Bronchial epithelial cell (primary cell): ENCODE data around the gene RELL2. TPM values are rescaled to one million over a fixed set of nuclear protein-coding genes. Genes with fewer than 3 reads are reported as not detected.

Experiments used
- DNase-seq: peaks from one replicate; pipeline ENCODE4 v3.0.0-alpha.2; 2010; ENCODE audit warnings: low read depth
- FAIRE-seq: peaks from 2 replicates; lab custom pipeline; 2011; peaks lifted over from hg19 to GRCh38; lab: Jason Lieb, UNC
- H3K27me3 ChIP-seq: 2 replicates; pipeline ENCODE4 v1.5.1; 2011; ENCODE audit warnings: low read length; ENCODE audit not compliant: control insufficient read depth, insufficient read depth
- H3K36me3 ChIP-seq: 2 replicates; pipeline ENCODE4 v1.5.1; 2011; ENCODE audit warnings: low read length; ENCODE audit not compliant: control insufficient read depth, insufficient read depth
- H3K4me3 ChIP-seq: 2 replicates; pipeline ENCODE4 v1.5.1; 2011; ENCODE audit warnings: mild to moderate bottlenecking, low read depth, low read length, control low read depth
- total RNA-seq: library from RNA; depleted of rRNA; stranded (reverse); fragments of >200 nt; gene quantifications from 2 replicates; pipeline ENCODE4 v1.2.1, GENCODE V29; 2014
- TF ChIP-seq, protein P1 (sequence below): IDR thresholded peaks from 2 replicates; pipeline ENCODE4 v1.5.1; 2011; ENCODE audit warnings: mild to moderate bottlenecking, moderate library complexity, low read length, control low read depth, inconsistent platforms; ENCODE audit not compliant: insufficient read depth, severe bottlenecking

The RELL2 gene
- total RNA-seq, 1 donor from 2014 or later = 16.6 TPM

DNA sequence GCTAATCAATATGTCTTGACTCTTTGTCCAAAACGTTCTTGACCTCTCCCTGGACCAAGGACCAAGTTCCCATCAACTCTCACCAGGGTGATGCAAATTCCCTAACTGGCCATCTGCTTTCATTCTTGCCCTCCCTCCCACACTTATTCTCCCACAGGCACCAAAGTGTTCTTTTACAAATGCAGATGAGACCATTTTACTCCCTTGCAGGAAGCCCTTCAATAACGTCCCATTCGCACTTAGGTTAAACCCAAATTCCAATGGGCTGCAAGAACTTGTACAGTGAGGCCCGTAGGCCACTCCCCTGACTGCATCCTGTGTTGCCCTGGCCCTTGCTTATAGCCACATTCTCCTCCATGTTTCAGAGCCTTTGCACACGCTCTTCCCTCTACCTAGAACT lies 38.0 kb downstream of the RELL2 start:
- Histone ChIP-seq H3K4me3 (no peak overlapping the region), H3K36me3 (peaks cover 14% of the 10 kb centered on the region), H3K27me3 (no peaks in the 10 kb centered on the region)
- DNase-seq (no peak), FAIRE-seq (no peak)
- TF ChIP-seq, protein P1, sequence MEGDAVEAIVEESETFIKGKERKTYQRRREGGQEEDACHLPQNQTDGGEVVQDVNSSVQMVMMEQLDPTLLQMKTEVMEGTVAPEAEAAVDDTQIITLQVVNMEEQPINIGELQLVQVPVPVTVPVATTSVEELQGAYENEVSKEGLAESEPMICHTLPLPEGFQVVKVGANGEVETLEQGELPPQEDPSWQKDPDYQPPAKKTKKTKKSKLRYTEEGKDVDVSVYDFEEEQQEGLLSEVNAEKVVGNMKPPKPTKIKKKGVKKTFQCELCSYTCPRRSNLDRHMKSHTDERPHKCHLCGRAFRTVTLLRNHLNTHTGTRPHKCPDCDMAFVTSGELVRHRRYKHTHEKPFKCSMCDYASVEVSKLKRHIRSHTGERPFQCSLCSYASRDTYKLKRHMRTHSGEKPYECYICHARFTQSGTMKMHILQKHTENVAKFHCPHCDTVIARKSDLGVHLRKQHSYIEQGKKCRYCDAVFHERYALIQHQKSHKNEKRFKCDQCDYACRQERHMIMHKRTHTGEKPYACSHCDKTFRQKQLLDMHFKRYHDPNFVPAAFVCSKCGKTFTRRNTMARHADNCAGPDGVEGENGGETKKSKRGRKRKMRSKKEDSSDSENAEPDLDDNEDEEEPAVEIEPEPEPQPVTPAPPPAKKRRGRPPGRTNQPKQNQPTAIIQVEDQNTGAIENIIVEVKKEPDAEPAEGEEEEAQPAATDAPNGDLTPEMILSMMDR = no peak

DNA sequence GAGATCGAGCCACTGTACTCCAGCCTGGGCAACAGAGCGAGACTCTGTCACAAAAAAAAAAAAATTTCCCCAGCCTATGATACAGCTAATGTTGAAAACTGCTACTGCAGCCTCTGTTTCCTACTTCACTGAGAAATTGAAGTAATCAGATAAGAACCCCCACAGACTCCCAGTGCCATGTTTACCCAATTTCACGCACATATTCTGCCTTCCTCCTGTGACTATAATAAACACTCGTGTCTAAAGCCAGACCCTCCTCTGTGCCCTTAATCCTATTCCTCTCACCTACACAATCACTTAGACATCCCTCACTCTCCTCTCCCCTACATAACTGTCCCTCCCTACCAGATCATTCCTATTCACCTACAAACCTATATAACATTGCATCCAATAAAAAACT lies 38.9 kb downstream of the RELL2 start:
- Histone ChIP-seq H3K27me3 (no peaks in the 10 kb centered on the region), H3K4me3 (no peak overlapping the region), H3K36me3 (peaks cover 13% of the 10 kb centered on the region)
- DNase-seq (no peak), FAIRE-seq (no peak)
- TF ChIP-seq, protein P1 = no peak

DNA sequence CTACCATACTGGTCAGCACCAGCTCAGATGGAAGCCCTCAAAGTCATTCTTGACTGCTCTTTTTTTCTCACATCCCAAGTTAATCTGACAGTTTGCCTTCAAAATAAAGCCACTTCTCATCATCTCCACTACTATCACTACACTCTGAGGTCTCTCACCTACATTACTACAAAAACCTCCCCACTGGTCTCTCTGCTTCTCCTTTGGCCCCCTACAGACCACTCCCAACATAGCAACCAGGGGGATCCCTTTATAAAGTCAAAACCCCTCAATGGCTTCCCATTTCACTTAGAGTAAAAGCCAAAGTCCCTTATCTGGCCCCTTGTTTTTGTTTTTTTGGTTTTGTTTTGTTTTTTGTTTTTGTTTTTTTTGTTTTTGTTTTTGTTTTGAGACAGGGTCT lies 40.6 kb downstream of the RELL2 start:
- FAIRE-seq (no peak), DNase-seq (no peak)
- TF ChIP-seq, protein P1 = no peak

DNA sequence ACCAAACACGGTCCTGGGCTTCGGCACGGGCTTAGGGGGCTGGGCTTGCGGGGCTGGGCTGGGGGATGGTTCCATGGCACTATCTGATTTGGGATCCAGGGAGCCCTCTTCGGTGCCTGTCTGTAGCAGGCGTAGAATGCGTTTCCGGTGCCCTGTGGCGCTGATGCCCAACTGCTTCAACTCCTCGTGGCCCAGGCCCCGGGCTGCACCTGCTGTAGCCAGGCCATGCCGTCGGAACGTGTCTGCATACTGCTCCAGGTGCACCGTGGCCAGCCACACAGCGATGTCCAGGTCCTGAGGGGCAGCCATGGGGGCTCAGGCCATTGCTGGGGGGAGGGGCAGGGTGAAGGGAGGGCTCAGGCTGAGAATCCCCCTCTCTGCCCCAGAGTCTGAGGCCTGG lies 43.4 kb downstream of the RELL2 start:
- no peak for FAIRE-seq
- Histone ChIP-seq H3K4me3 (no peak overlapping the region), H3K27me3 (no peaks in the 10 kb centered on the region)

More for the DNA sequence above, 40.6 kb downstream of the RELL2 start:
- Histone ChIP-seq H3K27me3 (no peaks in the 10 kb centered on the region), H3K36me3 (peaks cover 8% of the 10 kb centered on the region), H3K4me3 (no peak overlapping the region)

DNA sequence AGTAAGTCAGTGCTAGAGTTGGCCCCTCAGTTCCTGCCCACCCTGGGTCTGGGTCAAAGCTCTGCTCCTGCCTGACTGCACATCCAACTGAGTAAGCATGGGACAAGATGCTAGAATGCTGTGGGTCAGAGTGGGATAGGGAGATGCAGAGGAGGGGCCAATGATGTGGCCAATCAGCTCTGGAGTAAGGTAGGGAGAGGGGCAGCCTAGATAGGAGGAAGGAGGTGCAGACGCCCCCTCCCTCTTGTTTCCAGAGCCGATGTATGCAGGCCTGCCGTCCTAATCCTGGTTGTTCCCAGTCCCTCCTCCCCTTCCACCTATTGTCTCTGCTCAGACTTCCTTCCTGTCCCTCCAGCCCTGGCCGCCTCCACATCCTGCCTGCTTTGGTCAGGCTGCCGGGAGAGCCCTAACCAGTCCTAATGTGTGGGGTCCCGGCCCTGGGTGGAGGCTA lies 44.0 kb downstream of the RELL2 start:
- FAIRE-seq (peak; percentile 68), DNase-seq (no peak)

More for the DNA sequence above, 43.4 kb downstream of the RELL2 start:
- peaks cover 3% of the 10 kb centered on the region for H3K36me3 ChIP-seq
- no peak for DNase-seq
- TF ChIP-seq, protein P1 = no peak

More for the DNA sequence above, 44.0 kb downstream of the RELL2 start:
- TF ChIP-seq, protein P1 = no peak
- no peak overlapping the region for H3K4me3 ChIP-seq
- no peaks in the 10 kb centered on the region for H3K27me3 ChIP-seq
- H3K36me3 ChIP-seq = peaks cover 3% of the 10 kb centered on the region
